ENCODE measurements around the gene RHOBTB3. TPM values are rescaled to one million over a fixed set of nuclear protein-coding genes. Genes with fewer than 3 reads are reported as not detected.

Gene RHOBTB3
- total RNA-seq, 2 donors from 2014 or later, result 432 to 444 TPM

DNA sequence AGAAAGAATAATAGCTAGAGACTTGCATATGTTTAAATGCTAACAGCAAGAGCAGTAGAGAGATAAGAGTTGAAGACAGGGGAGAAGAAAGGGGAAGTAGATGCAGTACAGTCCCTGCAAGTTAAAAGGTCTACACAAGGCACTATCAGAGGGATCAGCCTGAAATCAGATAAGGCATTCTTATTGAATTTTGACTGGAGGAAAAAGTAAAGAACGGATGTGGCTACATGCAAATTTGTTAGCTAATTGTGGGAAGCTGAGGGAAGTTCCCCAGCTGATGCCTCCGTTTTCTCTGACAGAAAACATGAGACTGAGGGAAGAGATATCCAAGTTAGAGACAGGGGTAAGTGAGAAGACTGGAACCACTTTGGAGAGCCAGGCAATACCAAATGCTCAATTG, 12.9 kb upstream of the RHOBTB3 start:
- Histone ChIP-seq H3K27ac (ENCODE audit: low read depth, low read length) (no peak overlapping the region), H3K9ac (ENCODE audit: extremely low read depth, low read length, poor library complexity, severe bottlenecking) (no peak overlapping the region), H3K4me3 (ENCODE audit: low read length) (peak overlapping the region; percentile 78), H3K4me1 (ENCODE audit: control insufficient read depth, insufficient read depth, low read length) (peaks cover 5% of the 10 kb centered on the region), H3K36me3 (ENCODE audit: control insufficient read depth, insufficient read depth, low read length) (peaks cover 70% of the 10 kb centered on the region), H3K9me3 (ENCODE audit: control insufficient read depth, low read length) (peaks cover 21% of the 10 kb centered on the region), H3K27me3 (ENCODE audit: control insufficient read depth, insufficient read depth, low read length, poor library complexity, severe bottlenecking) (no peaks in the 10 kb centered on the region)
- no peak overlapping the region for H3K27ac Mint-ChIP-seq
- H3K36me3 Mint-ChIP-seq (ENCODE audit: low read depth), result peaks cover 22% of the 10 kb centered on the region
- no peaks in the 10 kb centered on the region for H3K27me3 Mint-ChIP-seq (ENCODE audit: insufficient read depth)
- peaks cover 14% of the 10 kb centered on the region for H3K4me1 Mint-ChIP-seq
- TF ChIP-seq, protein P1, sequence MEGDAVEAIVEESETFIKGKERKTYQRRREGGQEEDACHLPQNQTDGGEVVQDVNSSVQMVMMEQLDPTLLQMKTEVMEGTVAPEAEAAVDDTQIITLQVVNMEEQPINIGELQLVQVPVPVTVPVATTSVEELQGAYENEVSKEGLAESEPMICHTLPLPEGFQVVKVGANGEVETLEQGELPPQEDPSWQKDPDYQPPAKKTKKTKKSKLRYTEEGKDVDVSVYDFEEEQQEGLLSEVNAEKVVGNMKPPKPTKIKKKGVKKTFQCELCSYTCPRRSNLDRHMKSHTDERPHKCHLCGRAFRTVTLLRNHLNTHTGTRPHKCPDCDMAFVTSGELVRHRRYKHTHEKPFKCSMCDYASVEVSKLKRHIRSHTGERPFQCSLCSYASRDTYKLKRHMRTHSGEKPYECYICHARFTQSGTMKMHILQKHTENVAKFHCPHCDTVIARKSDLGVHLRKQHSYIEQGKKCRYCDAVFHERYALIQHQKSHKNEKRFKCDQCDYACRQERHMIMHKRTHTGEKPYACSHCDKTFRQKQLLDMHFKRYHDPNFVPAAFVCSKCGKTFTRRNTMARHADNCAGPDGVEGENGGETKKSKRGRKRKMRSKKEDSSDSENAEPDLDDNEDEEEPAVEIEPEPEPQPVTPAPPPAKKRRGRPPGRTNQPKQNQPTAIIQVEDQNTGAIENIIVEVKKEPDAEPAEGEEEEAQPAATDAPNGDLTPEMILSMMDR (conservative IDR thresholded peaks at IDR 0.05), result no peak
- 55 to 58% methylated on average over 2 of the region's 2 CpGs for WGBS, 2 experiments (ENCODE audit: insufficient coverage in 1 of 2, insufficient read length in 1 of 2)
- no peak overlapping the region for H3K4me3 Mint-ChIP-seq
- DNase-seq, result no peak
- peaks cover 13% of the 10 kb centered on the region for H3K9me3 Mint-ChIP-seq

DNA sequence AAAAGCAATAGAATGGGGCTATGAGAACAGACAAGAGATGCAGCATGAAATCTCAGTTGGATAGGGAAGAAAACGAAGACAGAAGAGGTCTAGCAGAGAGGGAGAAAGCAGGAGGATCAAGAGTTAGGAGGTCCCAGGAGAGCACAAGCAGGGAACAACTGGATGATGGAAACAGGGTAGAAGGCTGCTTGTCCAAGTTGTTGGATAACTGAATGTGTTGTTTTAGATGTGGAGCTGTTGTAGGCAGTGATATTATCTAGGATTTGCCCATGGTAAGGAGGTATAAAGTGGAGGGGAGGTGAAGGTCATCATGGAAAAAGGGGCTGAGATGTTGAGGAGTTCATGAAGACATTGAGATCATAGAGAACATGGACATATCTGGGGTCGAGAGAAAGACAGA, 12.4 kb upstream of the RHOBTB3 start:
- H3K27me3 ChIP-seq (ENCODE audit: control insufficient read depth, insufficient read depth, low read length, poor library complexity, severe bottlenecking), result no peaks in the 10 kb centered on the region
- no peak for DNase-seq
- Mint-ChIP-seq H3K9me3 (peaks cover 9% of the 10 kb centered on the region), H3K4me3 (no peak overlapping the region), H3K27ac (no peak overlapping the region), H3K27me3 (ENCODE audit: insufficient read depth) (no peaks in the 10 kb centered on the region), H3K4me1 (peaks cover 15% of the 10 kb centered on the region), H3K36me3 (ENCODE audit: low read depth) (peaks cover 19% of the 10 kb centered on the region)
- peaks cover 5% of the 10 kb centered on the region for H3K4me1 ChIP-seq (ENCODE audit: control insufficient read depth, insufficient read depth, low read length)
- H3K9ac ChIP-seq (ENCODE audit: extremely low read depth, low read length, poor library complexity, severe bottlenecking), result no peak overlapping the region
- TF ChIP-seq, protein P1 (conservative IDR thresholded peaks at IDR 0.05), result no peak
- H3K36me3 ChIP-seq (ENCODE audit: control insufficient read depth, insufficient read depth, low read length), result peaks cover 71% of the 10 kb centered on the region
- peaks cover 18% of the 10 kb centered on the region for H3K9me3 ChIP-seq (ENCODE audit: control insufficient read depth, low read length)
- WGBS, 2 experiments (ENCODE audit: insufficient coverage in 1 of 2, insufficient read length in 1 of 2), result 92 to 100% methylated on average over 2 of the region's 2 CpGs
- H3K27ac ChIP-seq (ENCODE audit: low read depth, low read length), result no peak overlapping the region
- H3K4me3 ChIP-seq (ENCODE audit: low read length), result no peak overlapping the region

DNA sequence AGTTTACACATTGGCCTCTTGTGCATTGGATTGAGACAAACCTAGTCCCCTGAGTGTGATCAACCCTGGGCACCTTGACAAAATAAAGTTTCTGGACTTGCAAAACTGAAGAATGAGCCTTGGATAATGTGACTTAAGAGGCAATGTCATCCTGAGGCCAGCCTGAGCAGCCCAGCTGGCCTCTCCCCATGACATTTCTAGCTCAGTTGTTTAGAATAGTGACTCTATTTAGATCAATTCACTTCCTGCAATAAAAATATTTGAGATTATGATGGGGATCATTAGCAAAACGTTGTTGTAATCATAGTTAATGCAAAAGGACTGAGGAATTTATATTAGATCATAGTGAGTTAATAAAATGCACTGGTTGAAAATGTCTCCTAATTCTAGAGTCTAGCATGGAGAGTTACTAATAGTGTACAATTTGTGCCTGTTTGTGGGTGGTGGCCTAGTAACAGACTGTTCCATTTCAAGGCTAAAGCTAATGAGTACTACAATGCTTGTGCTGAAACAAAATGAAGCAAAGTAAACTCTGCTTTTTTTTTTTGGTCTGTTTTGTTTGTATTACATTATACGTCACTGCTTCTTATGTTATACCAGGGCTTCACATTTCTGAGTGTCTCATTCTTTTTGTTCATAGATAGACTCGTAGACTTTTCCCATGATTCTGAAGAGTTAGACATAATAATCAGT, 10.9 kb upstream of the RHOBTB3 start:
- Histone ChIP-seq H3K9me3 (ENCODE audit: control insufficient read depth, low read length) (peaks cover 8% of the 10 kb centered on the region), H3K4me3 (ENCODE audit: low read length) (no peak overlapping the region), H3K4me1 (ENCODE audit: control insufficient read depth, insufficient read depth, low read length) (peaks cover 5% of the 10 kb centered on the region), H3K9ac (ENCODE audit: extremely low read depth, low read length, poor library complexity, severe bottlenecking) (no peak overlapping the region), H3K27ac (ENCODE audit: low read depth, low read length) (no peak overlapping the region), H3K36me3 (ENCODE audit: control insufficient read depth, insufficient read depth, low read length) (peaks cover 72% of the 10 kb centered on the region), H3K27me3 (ENCODE audit: control insufficient read depth, insufficient read depth, low read length, poor library complexity, severe bottlenecking) (no peaks in the 10 kb centered on the region)
- peaks cover 3% of the 10 kb centered on the region for H3K9me3 Mint-ChIP-seq
- no peaks in the 10 kb centered on the region for H3K27me3 Mint-ChIP-seq (ENCODE audit: insufficient read depth)
- DNase-seq, result no peak
- no peak overlapping the region for H3K27ac Mint-ChIP-seq
- H3K4me3 Mint-ChIP-seq, result no peak overlapping the region
- WGBS, 2 experiments (ENCODE audit: insufficient coverage in 1 of 2, insufficient read length in 1 of 2), result 67 to 84% methylated on average over 2 to 3 of the region's 3 CpGs
- H3K36me3 Mint-ChIP-seq (ENCODE audit: low read depth), result peaks cover 11% of the 10 kb centered on the region
- TF ChIP-seq, protein P1 (conservative IDR thresholded peaks at IDR 0.05), result no peak
- peaks cover 23% of the 10 kb centered on the region for H3K4me1 Mint-ChIP-seq

Measured in endodermal cell (in vitro differentiated cells).